Activated CD8-positive, alpha-beta memory T cell treated with anti-CD3 and anti-CD28 coated beads for 1 hour (primary cell): ENCODE results near the gene USP15.

Source experiments
- DNase-seq, 2 donors: peaks; one replicate each; pipeline ENCODE4 v3.0.0-alpha.2; 2020; ENCODE audit warnings: low read depth in 1 of 2; ENCODE audit errors: extremely low read depth in 1 of 2

The USP15 gene

GRCh38 chr12:62279058-62279457 is 18.9 kb downstream of the USP15 start:
- DNase-seq = no peak

GRCh38 chr12:62279961-62280360 is 19.8 kb downstream of the USP15 start:
- no peak for DNase-seq

- no peak for DNase-seq
These were observed 22.0 kb downstream of the USP15 start for GRCh38 chr12:62282057-62282774.

DNA sequence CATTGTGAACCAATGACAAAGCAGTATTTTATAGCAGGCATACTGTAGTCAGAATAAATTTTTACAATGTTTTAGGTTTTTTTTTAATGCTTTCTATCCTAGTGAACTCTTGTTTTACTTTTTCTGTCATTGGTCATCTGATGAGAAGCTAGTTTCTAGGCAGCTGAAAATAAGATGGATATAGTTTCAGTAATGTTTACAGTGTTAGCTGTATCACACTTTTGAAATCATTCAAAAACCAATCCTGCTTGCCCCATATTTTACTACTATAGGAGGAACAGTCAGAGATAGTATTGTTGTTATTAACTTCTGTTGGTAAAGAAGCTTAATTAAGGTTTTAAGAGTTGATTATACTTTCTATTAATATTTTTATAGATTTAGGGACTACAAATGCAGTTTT is 24.5 kb downstream of the USP15 start:
- DNase-seq = no peak

GRCh38 chr12:62285284-62285683 is 25.1 kb downstream of the USP15 start:
- DNase-seq = no peak

DNA sequence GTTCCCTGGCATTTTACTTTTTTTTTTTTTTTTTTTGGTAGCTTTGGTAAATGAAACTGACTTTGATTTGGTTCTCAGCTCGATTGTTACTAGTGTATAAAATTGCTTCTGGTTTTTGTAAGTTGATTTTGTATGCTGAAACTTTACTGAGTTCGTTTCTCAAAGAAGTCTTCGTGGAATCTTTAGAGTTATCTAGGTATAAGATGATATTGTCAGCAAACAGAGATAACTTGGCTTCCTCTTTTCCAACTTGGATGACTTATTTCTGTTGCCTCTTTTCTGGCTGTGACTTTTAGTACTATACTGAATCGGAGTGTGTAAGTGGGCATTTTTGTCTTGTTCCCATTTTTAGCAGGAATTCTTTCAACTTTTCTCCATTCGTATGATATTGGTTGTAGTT is 28.1 kb downstream of the USP15 start:
- no peak for DNase-seq

DNA sequence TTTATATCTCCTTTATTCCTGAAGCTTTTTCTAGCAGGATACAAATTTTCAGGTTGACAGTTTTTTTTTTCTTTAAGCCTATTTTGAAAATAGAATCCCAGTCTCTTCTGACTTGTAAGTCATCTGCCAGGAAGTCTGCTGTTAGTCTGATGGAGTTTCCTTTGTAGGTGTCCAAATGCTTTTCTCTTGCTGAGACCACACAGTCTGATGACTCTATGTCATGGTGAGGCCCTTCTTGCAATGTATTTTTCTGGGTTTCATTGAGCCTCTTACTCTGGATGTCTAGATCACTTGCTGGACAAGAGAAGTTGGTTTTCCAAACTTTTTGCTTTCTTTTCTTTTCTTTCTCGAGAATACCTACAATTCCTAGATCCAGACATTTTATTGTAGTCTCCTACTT is 30.6 kb downstream of the USP15 start:
- no peak for DNase-seq

DNA sequence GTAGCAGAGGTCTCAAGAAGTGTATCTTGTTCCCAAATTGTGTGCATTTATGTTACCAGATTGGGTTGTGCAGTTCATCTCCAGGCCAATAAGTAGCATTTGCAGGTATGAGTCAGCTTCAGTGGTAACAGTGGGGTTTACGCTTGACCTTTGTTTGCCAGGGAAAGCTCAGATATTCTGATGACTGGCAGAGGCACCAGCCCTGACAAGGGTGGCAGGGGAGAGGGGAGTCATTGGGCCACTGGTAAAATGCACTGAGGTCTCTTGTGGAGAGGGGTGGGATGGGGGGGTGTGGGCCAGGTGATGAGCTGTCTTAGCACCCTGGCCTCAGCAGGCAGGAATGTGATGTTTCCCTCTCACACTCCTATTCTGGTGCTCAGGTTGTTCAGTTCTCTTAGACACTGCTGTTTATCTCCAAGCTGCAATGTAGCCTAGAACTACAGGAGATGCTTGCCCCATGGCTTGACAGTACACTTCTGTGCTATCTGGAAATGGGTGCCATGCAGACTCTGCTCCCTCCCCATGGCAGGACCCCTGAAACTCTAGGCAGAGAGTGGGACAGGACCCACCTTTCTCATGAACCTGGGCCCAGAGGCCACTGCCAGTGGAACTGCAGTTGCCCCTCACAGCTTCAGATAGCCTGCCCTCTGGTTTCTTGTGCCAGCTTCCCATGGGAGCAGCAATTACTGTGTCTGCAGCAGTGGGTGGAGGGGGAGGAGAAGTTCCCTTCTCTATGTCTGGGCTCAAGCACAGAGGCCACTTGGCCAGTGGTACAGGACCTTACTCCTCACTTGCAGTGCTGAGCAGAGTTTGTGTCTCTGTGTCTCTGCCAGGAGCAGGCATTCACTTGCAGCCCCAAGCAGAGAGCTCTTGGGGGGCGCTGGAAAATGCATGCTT is 31.9 kb downstream of the USP15 start:
- DNase-seq = no peak

- DNase-seq = no peak
These were observed 32.6 kb downstream of the USP15 start for GRCh38 chr12:62292761-62293344.

- DNase-seq = no peak
These were observed 34.2 kb downstream of the USP15 start for GRCh38 chr12:62294378-62294777.

DNA sequence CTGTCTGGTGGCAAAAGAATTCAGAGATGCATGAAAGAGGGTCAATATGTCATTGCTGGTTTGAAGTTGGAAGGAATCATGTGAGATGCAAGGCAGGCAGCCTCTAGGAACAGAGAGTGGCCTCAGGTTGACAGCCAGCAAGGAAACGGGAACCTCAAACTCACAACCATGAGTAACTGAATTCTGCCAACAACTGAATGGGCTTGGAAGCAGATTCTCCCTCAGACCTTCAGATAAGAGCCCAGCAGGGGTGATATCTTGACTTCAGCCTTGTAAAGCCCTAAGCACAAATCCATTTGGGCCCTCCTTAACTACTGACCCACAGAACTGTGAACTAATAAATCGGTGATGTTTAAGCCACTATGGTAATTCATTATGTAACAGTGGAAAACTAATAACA is 35.8 kb downstream of the USP15 start:
- no peak for DNase-seq

DNA sequence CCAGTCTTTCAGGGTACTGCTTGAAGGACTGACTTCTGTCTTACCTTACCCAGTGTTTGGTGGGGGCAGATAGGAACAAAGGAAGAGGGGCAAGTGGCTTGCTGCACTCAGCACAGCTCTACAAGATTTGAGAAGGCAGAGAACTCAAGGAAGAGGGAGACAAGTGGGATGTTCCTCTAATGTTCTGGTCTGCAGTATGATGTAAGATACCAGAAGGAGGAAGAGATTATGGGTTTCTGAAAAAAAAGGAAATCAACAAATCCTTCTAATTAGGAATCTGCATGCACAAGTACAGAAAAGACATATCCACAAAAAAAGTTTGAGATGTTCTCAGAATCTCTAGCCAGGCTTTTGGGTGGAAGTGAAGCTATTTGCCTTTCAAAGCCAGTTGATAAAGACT is 37.1 kb downstream of the USP15 start:
- no peak for DNase-seq

DNA sequence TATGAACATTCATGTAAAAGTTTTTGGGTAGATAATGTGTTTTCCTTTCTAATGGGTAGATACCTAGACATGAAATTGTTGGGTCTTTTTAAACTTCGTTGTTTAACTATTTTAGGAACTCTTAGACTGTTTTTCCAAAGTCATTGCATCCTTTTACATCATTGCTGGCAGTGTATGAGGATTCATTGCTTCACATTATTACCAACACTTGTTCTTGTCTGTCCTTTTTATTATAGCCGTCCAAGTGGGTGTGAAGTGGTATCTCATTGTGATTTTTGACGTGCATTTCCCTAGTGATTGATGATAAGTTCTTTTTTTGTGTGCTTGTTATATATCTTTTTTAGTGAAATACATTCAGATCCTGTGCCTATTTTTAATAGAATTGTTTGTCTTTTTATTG is 39.4 kb downstream of the USP15 start:
- no peak for DNase-seq

DNA sequence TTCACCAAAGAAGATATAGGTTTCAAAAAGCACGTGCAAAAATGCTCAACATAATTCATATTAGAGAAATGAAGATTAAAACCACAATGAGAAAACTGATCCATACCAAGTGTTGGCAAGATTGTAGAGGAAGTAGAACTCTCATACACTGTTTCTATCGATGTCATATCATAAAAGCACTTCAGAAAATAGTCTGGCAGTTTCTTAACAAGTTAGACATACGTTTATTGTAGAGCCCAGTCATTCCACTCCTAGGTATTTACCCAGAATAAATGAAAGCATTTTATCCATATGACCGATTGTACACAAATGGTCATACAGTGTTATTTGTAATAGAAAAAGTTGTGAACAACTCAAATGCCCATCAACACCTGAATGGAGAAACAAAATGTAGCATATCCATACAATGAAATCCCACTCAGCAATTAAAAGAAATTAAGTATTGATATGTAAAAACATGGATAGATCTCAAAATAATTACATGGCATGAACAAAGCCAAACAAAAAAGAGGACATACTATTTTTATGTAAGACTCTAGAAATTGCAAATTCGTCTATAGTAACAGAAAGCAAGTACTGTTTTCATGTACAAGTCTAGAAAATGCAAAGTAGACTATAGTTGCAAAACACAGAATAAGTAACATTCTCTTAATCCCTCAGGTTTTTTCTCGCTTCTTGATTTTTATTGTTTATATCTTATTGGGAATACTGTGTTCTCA is 41.0 kb downstream of the USP15 start:
- DNase-seq = no peak

DNA sequence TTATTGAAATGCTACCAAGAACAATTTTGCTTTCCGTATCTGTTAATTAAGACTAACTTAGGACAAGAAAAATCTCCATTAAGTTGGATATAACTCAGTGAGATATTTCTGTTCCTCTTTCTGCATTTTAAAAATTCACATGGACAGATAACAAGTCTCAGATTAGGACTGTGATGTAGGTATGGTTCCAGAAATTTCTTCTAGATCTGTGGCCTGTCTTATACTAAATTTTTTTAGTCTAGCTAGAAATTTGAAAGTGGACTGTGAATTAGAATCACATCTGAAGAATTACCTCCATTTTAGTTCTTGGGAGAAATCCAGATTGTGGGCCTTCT is 41.6 kb downstream of the USP15 start:
- DNase-seq = no peak

- no peak for DNase-seq
These were observed 44.4 kb downstream of the USP15 start for GRCh38 chr12:62304560-62304959.

- DNase-seq = no peak
These were observed 45.6 kb downstream of the USP15 start for GRCh38 chr12:62305778-62306177.

DNA sequence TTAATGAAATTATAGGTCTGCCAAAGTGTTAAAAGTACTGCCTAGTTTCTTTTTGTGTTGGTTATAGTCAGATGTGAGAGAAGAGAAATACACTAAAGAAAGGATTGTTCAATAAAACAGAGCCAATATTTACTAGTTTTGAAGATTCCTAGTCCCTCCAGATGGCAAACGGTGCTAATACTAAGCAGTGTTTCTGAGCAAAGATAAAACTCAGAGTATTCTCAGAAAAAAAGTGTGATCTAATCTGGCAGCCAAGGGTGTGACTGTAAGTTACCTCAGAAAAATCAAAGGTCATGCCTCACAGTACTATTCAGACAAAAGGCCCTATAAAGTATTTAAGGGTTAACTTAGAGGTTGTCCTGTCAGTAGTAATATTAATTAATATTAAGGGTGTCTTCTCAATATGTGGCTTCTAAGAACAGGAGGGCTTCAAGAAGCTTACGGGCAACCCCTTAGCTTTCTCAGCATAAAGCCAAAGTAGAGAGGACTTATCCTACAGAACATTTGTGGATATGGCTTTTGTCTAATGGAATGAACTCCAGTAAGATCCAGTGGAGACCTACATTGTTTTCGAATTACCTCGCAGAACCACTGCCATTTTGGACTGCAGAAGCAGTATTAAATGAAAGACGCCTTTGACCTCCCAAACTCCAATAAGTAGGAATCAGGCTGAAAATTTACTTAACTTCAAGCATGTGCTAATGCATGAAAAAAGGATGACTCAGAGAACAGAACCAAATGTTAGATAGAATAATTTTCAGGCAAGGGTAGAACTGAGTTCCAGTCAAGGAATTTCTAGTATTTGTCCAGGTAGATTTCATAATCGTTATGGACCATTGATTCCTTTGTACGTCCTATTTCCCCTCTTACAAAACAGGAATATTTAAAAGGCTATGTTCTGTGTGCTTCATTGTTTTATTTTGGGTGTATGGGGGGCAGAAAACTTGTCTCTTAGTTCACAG is 46.6 kb downstream of the USP15 start:
- no peak for DNase-seq

GRCh38 chr12:62308201-62308600 is 48.0 kb downstream of the USP15 start:
- no peak for DNase-seq

DNA sequence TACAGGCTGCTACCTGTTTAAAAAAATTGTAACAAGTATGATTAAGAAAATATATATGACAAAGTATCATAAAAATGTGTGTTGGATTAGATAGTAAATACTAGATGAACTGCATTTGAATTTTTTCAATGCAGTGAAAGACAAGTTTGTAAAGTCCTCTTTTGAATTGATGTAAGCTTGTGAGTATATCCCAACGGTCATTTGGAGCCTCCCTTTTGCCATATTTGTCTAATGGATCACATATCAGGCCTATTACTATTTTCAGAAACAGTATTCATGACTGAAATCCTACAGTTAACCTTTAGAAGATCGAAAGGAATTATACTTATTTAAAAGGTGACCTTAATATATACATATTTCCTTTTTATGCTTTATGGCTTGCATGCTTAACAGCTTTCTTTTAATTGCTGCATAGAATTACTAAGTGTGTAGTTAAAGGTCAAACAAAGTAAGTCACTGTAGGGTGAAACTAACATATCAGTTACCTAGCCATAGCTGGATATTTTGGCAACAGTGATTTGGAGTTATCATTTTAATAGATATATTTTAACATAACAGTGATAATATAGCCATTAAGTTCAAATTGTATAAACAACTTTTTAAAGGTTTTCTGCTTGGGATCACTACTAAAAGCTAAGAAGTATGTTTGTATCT is 53.6 kb downstream of the USP15 start:
- no peak for DNase-seq
